ENCODE data around the gene MRPS15.

GRCh38 chr1:36453600-36454388 lies 10.4 kb downstream of the MRPS15 start:
- TF ChIP-seq CTCF (IDR thresholded peaks at IDR 0.05; ENCODE audit: borderline replicate concordance, extremely low read depth, low read length, poor library complexity, severe bottlenecking) (no peak), EZH2 (IDR thresholded peaks at IDR 0.05; ENCODE audit: borderline replicate concordance, low read depth, low read length, severe bottlenecking) (no peak)

Measured in DND-41 (cell line).